Measurements from ENCODE around the gene TACC2.

The TACC2 gene

GRCh38 chr10:122232769-122233168 is 243.8 kb downstream of the TACC2 start:
- DNase-seq, result peak; percentile 64

DNA sequence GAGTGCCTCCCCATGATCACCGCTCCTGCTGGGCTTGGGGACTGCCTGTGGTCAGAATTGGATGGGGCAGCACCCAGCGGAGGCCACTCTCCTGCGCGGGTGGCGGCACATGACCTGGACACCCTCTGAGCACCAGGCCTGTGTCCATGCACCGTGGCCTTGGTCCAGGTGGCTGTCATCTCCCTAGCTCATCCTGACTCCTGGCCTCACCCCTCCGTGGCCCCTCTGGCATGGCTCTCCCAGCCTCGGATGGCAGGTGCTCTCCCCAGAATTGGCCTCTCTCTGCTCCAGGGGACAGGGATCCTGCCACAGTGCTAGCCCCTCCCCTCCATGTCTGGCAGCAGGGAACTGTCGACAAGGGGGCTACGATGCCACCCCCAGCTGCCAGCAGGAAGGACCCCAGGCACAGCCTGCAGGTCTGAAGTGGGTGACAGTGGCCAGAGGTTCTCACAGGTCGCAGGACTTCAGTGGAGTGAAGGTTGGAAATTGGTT is 244.9 kb downstream of the TACC2 start:
- no peak for DNase-seq

DNA sequence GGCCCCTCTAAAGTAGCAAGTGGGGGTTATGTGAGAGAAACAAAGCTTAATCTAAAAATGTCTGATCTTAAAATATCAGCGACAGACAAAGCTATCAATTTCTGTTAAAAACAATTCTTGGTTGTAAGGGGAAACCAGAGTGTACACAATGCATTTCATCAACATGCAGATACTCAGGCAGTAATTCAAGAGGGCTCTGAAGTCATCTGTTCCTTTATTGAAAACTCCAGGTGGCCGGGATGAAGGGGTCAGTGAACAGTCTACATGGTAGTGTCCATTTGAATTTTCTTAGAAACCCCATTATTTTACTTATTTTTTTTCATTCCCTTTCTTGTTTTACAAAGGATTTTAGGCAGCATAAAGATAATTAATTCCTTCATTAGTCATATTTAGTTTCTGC is 245.5 kb downstream of the TACC2 start:
- DNase-seq, result peak; percentile 21

GRCh38 chr10:122236690-122237306 is 247.8 kb downstream of the TACC2 start:
- no peak for DNase-seq

DNA sequence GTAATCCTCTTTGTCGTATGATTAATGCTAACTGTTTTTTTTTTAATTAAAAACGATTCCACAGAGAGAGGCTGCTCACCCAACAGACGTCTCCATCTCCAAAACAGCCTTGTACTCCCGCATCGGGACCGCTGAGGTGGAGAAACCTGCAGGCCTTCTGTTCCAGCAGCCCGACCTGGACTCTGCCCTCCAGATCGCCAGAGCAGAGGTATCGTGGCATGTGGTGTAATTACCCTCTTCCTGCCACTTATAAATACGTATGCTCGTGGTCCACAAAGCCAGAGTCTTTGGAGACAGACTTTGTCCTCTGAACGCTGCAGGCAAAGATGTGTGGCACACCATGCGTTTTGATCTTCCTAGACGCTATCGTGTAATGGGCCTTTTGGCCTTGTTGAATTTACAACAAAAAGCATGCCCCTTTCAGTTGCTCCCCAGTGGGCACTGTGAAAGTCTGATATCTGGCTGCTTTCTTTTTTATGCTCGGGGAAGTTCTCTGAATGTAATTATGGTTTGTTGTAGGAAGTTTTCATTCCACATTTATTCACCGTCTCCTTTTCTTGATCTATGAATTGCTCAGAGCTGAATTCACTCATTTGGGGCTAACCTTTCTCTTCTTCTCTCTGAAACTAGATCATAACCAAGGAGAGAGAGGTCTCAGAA is 248.5 kb downstream of the TACC2 start:
- DNase-seq, result no peak

GRCh38 chr10:122239578-122240257 is 250.8 kb downstream of the TACC2 start:
- DNase-seq, result peak; percentile 6

- DNase-seq, result no peak
Observed at GRCh38 chr10:122240401-122240800, 251.4 kb downstream of the TACC2 start.

DNA sequence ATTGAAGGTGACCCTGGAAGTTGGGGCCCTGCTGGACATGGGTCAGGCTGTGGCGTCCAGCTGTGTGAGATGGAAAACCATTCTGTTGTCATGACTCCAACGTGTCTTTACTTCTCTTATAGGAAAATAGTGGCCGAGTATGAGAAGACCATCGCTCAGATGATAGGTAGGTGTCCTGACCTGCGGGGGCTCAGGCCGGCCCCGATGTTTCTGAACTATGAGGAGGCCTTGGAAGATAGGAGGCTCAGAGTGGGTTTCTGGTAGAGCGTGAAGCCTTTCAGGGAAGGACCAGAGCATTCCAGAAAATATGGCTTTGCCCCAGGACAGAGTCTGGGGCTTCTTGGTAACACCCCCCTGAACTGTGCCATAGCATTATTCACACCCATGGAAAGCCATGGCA is 252.9 kb downstream of the TACC2 start:
- DNase-seq, result no peak

- no peak for DNase-seq
Observed at GRCh38 chr10:122243550-122243949, 254.6 kb downstream of the TACC2 start.

DNA sequence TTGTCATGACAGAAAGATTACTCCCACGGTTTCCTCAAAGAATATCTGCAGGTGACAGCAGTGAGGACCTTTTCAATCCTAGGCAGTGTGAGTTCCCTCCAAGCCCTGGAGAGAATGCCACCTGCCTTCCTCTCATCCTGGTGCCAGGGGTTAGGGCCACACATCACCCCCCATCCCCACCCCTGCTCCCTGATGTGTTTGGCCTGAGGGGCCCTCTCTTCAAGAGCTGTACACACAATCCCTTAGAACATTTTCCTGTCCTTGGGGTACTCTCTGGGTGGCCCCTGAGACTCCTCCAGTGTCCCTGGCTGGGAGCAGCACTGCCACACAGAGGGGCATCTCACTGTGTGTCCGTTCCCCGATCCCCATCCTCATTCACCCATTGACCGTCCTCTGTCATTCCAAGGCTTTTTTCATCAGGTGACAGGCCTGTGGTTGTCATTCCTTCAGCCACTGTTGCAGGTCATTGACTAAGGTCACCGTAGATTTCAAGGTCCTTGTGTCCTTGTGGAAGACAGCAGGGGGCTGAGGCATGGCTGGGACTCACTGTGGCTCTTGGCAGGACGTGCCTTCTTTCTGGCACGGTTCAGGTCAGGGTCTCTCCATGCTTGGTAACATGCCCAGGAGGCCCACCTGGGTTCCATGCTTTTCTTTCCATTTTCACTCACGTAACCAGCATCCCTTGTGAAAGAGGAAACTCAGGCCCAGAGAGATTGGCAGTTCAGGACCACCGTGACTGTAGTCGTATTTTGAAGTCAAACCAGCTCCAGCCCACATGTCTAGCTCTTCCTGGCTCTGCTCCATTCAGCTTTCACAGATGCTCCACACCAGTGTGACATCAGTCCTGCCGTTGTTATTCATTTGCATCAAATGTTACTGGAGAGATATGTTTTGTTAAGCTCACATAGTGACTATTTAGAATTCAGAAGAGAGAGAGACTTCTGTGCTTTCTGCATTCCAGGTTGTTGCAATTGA is 255.3 kb downstream of the TACC2 start:
- no peak for DNase-seq

- DNase-seq, result peak; percentile 4
Observed at GRCh38 chr10:122245136-122245535, 256.2 kb downstream of the TACC2 start.

- no peak for DNase-seq
Observed at GRCh38 chr10:122245897-122246296, 256.9 kb downstream of the TACC2 start.

DNA sequence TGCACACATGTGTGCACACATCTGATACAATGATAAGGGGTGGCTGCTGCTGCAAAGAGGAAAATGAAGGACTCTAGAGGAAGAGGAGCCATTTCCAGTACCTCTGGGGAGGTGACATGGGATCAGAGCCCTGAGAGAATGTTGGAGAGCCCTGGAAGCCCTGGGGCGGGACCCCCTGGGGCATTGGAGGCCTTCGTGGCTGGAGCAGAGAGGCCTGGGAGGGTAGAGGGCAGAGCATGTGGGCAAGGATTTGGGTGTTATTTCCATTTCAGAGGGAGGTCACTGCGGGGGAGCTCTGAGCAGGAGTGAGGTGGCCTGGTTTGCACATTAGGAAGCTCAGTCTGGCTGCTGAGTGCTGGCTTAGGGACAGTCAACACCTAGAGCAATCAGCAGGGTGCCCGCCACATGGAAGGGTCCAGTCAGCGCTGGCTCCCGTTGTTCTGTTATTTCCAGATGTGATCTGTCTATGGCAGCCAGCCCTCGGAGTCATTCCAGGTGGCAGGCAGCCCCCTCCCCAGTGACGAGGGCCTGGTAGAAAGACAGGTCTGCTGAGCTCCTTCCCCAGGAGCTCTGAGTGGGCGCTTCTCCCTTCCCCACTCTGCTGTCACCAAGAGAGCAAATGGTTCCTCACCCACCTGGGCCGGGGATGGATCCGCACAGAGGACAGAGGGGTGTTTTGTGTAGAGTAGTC is 258.0 kb downstream of the TACC2 start:
- DNase-seq, result no peak

DNA sequence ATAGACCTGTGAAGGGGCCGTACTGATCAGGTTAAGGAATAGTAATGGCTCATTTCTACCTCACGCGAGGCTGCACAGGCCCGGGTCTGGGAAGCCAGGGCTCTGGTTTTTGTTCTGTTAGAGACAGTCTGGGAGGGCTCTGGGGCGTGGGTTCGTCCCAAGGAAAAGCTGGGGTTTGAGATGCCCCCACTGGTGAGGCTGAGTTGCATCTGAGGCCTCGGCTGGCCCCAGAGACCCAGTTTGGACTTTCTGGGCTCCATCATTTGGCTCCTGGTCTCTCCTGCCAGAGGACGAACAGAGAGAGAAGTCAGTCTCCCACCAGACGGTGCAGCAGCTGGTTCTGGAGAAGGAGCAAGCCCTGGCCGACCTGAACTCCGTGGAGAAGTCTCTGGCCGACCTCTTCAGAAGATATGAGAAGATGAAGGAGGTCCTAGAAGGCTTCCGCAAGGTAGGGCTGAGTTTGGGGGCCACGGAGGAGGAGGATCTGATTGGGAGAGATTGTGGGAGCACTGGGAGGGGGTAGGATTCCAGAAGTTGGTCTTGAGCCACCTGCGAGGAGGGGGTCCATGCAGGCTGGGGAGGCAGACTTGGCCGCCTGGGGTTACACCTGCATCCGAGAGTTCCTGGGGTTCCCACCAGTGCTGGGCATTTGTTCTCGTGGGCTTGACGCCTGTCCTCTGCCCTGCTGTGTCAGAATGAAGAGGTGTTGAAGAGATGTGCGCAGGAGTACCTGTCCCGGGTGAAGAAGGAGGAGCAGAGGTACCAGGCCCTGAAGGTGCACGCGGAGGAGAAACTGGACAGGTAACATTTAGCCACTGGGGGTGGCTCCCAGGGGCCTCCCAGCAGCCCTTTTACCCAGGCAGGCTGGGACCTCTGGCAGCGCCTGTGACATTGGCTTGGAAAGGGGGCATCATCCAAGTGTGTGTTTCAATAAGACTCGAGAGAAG is 259.7 kb downstream of the TACC2 start:
- no peak for DNase-seq

GRCh38 chr10:122249303-122249850 is 260.4 kb downstream of the TACC2 start:
- no peak for DNase-seq

- no peak for DNase-seq
Observed at GRCh38 chr10:122249991-122250750, 261.2 kb downstream of the TACC2 start.

- no peak for DNase-seq
Observed at GRCh38 chr10:122251459-122252255, 262.7 kb downstream of the TACC2 start.

- no peak for DNase-seq
Observed at GRCh38 chr10:122252805-122253204, 263.8 kb downstream of the TACC2 start.

DNA sequence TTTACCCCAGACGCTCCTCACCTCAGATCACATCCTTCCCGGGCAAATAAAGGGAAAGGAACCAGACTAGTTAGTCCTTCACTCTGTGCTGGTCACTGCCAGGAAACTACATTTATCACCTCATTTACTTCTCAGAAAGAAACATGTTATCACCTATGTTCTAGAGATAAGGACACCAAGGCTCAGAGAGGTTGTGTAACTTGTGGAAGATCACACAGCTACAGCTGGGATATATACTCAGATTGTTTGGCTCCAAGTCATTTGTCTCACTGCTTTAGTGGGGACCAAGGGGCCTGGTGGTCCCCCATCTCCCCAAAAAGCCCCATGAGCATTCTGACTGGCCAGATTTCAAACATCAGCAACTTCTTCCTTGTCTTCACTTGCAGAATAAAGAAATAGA is 264.6 kb downstream of the TACC2 start:
- no peak for DNase-seq

Data from NCI-H2171 treated with DMSO at 0.1 percent for 48 hours (cell line).